ENCODE data around the gene SPIRE1.

Gene SPIRE1

DNA sequence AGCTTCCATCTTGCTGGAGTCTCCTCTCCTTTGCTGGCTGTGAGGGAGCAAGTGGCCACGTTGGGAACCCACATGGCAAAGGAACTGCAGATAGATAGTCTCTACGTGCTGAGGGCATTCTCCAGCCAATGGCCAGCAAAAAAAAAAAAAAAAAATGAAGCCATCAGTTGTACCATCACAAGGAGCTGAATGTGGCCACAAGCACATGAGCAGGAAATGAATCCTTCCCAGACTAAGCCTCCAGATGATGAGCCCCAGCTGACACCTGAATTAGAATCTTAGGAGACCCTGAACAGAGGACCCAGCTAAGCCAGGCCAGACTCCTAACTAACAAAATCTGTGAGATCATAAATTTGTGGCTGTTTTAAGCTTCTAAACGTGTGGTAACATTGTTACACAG, 57.9 kb downstream of the SPIRE1 start:
- TF ChIP-seq, protein P1, sequence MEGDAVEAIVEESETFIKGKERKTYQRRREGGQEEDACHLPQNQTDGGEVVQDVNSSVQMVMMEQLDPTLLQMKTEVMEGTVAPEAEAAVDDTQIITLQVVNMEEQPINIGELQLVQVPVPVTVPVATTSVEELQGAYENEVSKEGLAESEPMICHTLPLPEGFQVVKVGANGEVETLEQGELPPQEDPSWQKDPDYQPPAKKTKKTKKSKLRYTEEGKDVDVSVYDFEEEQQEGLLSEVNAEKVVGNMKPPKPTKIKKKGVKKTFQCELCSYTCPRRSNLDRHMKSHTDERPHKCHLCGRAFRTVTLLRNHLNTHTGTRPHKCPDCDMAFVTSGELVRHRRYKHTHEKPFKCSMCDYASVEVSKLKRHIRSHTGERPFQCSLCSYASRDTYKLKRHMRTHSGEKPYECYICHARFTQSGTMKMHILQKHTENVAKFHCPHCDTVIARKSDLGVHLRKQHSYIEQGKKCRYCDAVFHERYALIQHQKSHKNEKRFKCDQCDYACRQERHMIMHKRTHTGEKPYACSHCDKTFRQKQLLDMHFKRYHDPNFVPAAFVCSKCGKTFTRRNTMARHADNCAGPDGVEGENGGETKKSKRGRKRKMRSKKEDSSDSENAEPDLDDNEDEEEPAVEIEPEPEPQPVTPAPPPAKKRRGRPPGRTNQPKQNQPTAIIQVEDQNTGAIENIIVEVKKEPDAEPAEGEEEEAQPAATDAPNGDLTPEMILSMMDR (IDR thresholded peaks at IDR 0.05; ENCODE audit: low read depth, low read length), result no peak
- in situ Hi-C loops (cut with HindIII; ENCODE audit: low sequenced_read_pairs), result no loop called here
- no peak for DNase-seq (ENCODE audit: low read depth, low spot score)
- no peak overlapping the region for H3K4me3 ChIP-seq (ENCODE audit: low read depth, low read length)

DNA sequence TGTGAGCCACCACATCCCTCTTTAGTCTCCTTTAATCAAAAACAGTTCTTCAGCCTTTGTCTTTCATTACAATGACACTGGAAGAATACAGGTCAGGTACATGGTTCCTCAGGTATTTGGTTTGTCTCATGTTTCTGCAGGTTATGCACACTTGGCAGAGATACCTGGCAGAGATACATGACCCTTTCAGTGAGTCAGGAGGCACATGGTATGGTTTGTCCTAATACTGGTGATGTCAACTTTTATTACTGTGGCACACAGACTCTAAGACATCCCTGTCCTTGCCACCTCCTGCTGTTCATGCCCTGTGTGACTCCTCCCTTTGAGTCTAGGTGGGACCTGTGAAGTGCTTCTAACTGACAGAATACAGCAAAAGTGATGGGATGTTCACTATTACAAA, 58.4 kb downstream of the SPIRE1 start:
- TF ChIP-seq, protein P1 (IDR thresholded peaks at IDR 0.05; ENCODE audit: low read depth, low read length), result no peak
- DNase-seq (ENCODE audit: low read depth, low spot score), result no peak
- H3K4me3 ChIP-seq (ENCODE audit: low read depth, low read length), result no peak overlapping the region
- in situ Hi-C loops (cut with HindIII; ENCODE audit: low sequenced_read_pairs), result no loop called here

DNA sequence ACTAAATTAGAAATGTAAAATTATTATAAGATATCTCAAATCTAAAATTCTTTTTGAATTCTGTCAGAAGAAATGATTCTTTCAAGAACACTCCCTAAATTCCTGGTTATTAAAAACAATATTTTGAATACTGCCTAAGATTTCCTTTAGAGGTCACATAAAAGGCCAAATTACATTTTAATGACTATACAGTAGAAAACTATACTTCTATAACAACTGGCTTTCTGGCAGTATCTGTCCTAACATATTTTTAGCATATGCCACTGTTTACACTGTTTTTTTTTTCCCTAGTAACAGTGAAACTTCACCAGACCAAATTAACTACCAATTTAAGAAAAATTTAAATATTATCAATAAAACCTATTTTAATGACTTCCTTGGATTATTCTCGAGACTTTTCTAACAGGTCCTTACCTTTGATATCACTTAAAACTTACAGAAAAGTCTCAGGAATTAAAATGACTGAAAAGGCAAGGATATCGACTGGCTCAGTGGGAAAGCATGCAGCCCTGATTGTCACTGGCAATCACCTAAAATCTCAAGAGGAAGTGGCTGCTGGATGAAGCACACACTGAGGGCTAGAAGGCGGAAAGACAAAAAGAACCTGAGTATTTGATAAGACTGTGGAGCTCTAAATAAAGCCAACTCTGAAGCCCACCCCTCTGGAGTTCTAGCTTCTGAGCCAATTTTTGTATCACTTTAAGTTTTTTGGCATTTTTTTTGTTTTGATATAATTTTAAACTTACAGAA, 59.6 kb downstream of the SPIRE1 start:
- H3K4me3 ChIP-seq (ENCODE audit: low read depth, low read length), result no peak overlapping the region
- peak; percentile 54 for DNase-seq (ENCODE audit: low read depth, low spot score)
- TF ChIP-seq, protein P1 (IDR thresholded peaks at IDR 0.05; ENCODE audit: low read depth, low read length), result no peak
- in situ Hi-C loops (cut with HindIII; ENCODE audit: low sequenced_read_pairs), result no loop called here

DNA sequence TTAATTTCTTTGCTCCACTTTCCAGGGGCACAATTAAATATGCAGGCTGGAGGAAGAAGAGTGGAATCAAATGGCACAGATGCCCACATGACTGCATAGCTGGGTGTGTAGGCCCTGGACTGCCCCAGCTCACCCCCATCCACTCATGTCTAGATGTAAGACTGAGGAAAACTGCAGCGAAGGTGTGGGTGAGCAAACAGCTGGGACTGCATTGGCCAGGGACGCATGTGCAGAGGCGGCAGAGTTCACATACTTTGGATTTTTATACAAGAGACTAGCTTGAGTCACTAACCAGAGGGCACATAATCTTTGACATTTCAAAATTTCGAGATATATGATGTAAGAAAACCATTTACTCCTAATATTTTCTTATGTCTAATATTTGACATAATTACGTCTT, 60.1 kb downstream of the SPIRE1 start:
- TF ChIP-seq, protein P1 (IDR thresholded peaks at IDR 0.05; ENCODE audit: low read depth, low read length), result no peak
- in situ Hi-C loops (cut with HindIII; ENCODE audit: low sequenced_read_pairs), result no loop called here
- H3K4me3 ChIP-seq (ENCODE audit: low read depth, low read length), result no peak overlapping the region
- DNase-seq (ENCODE audit: low read depth, low spot score), result peak; percentile 79

DNA sequence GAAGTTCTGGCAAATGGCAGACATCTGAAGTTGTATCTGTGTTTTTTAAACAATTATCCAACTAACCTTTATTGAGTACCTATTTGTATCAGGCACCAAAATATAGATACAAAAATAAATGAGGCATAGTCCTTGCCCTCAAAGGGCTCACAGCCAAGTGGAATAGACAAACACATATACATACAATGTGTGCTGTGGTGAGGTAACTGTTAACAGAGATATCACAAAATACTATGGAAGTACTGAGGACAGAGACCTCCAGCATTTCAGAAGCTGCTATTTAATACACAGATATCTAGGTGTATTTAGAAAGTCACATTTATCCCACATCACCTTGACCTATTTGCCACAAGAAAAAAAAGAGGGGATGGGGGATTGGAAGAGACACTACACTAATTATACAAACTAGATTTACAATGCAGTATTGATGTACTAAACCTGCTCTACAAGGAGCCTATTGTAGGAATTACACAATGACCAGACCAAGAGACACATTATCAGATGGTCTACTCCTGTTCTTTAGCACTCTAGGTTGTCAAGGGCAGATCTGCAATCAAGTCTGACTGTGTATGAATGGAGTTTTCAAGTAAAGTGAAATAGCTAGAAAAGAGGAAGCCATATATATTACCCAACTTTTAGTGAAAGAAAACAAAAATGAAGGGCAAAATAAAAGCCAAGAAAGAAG, 62.2 kb downstream of the SPIRE1 start:
- no peak for DNase-seq (ENCODE audit: low read depth, low spot score)
- TF ChIP-seq, protein P1 (IDR thresholded peaks at IDR 0.05; ENCODE audit: low read depth, low read length), result no peak
- no peak overlapping the region for H3K4me3 ChIP-seq (ENCODE audit: low read depth, low read length)
- in situ Hi-C loops (cut with HindIII; ENCODE audit: low sequenced_read_pairs), result no loop called here

DNA sequence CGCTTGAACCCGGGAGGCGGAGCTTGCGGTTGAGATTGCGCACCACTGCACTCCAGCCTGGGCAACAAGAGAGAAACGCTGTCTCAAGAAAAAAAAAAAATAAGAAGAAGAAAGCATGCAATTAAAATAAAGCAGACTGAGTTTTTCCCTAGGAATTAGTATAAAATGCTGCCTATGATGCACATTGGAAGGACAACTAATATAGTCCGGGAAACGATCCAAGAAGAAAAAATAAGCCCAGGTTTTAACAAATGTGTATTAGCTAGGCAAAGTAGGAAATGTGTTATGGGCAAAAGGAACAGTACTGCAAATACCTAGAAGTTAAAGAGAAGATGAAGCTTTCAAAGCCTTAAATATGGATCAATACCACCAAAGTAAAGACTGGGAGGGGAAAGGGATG, 64.0 kb downstream of the SPIRE1 start:
- TF ChIP-seq, protein P1 (IDR thresholded peaks at IDR 0.05; ENCODE audit: low read depth, low read length), result no peak
- peak; percentile 50 for DNase-seq (ENCODE audit: low read depth, low spot score)
- H3K4me3 ChIP-seq (ENCODE audit: low read depth, low read length), result no peak overlapping the region
- in situ Hi-C loops (cut with HindIII; ENCODE audit: low sequenced_read_pairs), result no loop called here

All from astrocyte of the spinal cord (primary cell).